Right renal pelvis (tissue), 4 donors: ENCODE results near the gene HINT1. TPM values are rescaled to one million over a fixed set of nuclear protein-coding genes. Genes with fewer than 3 reads are reported as not detected.

Source experiments
- DNase-seq, 4 donors: peaks; one replicate each; pipeline ENCODE4 v3.0.0-alpha.2; 2013; ENCODE audit warnings: low read depth in 4 of 4, low spot score in 3 of 4, missing footprints in 1 of 4
- polyA plus RNA-seq, 4 donors: library from polyadenylated mRNA; unstranded; fragments of 120-200 nt; gene quantifications; one replicate each; pipeline ENCODE4 v1.2.1, GENCODE V29; 2013; ENCODE audit not compliant: insufficient read length in 4 of 4

The HINT1 gene
- polyA plus RNA-seq, 4 donors: 381 to 446 (median 426) TPM

- no peak for DNase-seq
Measured at GRCh38 chr5:131114754-131115153, 50.3 kb downstream of the HINT1 start.

GRCh38 chr5:131112424-131112823 lies 52.6 kb downstream of the HINT1 start:
- no peak for DNase-seq

GRCh38 chr5:131110256-131110594 lies 54.8 kb downstream of the HINT1 start:
- no peak for DNase-seq

- DNase-seq: peak; percentile 4 to 14 (median 7)
Measured at GRCh38 chr5:131109540-131110255, 55.4 kb downstream of the HINT1 start.

Other genes starting within 250 kb of the HINT1 start
- 10 to 100 TPM; 14.7 to 19.3 (median 17.2) TPM for gene LYRM7, start 5.7 kb upstream of the HINT1 start, polyA plus RNA-seq
- 10 to 100 TPM; 49.1 to 63.0 (median 60.7) TPM for gene CDC42SE2, start 98.8 kb upstream of the HINT1 start, polyA plus RNA-seq